Caco-2 (cell line): ENCODE results near the gene SH3TC1. TPM values are rescaled to one million over a fixed set of nuclear protein-coding genes. Genes with fewer than 3 reads are reported as not detected.

Source experiments
- BruUV-seq: library from RNA; stranded (reverse); fragments of 400-500 nt; replicated peaks from 2 replicates; lab custom pipeline; 2021; lab: Mats Ljungman, UMichigan
- CTCF ChIA-PET: fragments of 300-600 bp; sonication (Branson Sonifier 250); formaldehyde crosslinking; loops from one replicate; lab custom pipeline; 2022; ENCODE audit warnings: antibody characterized with exemption; lab: Charles Lee
- POLR2A ChIA-PET: fragments of 300-600 bp; sonication (Branson Sonifier 250); formaldehyde crosslinking; loops from one replicate; lab custom pipeline; 2022; ENCODE audit warnings: antibody characterized with exemption; lab: Charles Lee
- DNase-seq, 2 experiments: peaks; one replicate each; pipeline versions ENCODE4 v3.0.0 to v3.0.0-alpha.2; 2020 to 2022
- H3K27me3 ChIP-seq: replicated peaks from 2 replicates; pipeline ENCODE4 v1.6.0; 2011; ENCODE audit warnings: low read length; ENCODE audit not compliant: control insufficient read depth, insufficient read depth
- H3K36me3 ChIP-seq: 2 replicates; pipeline ENCODE4 v1.5.1; 2011; ENCODE audit warnings: low read length; ENCODE audit not compliant: control insufficient read depth, insufficient read depth
- H3K4me1 ChIP-seq: fragments of 250-450 bp; sonication (Bioruptor Pico); 2 replicates; pipeline ENCODE4 v1.5.1; 2020; ENCODE audit warnings: mild to moderate bottlenecking
- H3K4me3 ChIP-seq: 2 replicates; pipeline ENCODE4 v1.5.1; 2011; ENCODE audit warnings: low read depth, mild to moderate bottlenecking, control low read depth, low read length
- H3K9me3 ChIP-seq: fragments of 250-450 bp; sonication (Bioruptor Pico); 2 replicates; pipeline ENCODE4 v1.5.1; 2020; ENCODE audit warnings: mild to moderate bottlenecking, moderate library complexity
- H3K27ac Mint-ChIP-seq: one replicate; pipeline ENCODE4 v1.8.0; 2022; ENCODE audit warnings: mixed read lengths; ENCODE audit not compliant: unreplicated experiment
- H3K27me3 Mint-ChIP-seq: one replicate; pipeline ENCODE4 v1.8.0; 2022; ENCODE audit warnings: mixed read lengths; ENCODE audit not compliant: insufficient read depth, unreplicated experiment
- H3K36me3 Mint-ChIP-seq: one replicate; pipeline ENCODE4 v1.8.0; 2022; ENCODE audit warnings: mild to moderate bottlenecking, mixed read lengths; ENCODE audit not compliant: insufficient read depth, unreplicated experiment
- H3K4me1 Mint-ChIP-seq: one replicate; pipeline ENCODE4 v1.8.0; 2022; ENCODE audit warnings: low read depth, mixed read lengths; ENCODE audit not compliant: unreplicated experiment
- H3K4me3 Mint-ChIP-seq: one replicate; pipeline ENCODE4 v1.8.0; 2022; ENCODE audit warnings: mild to moderate bottlenecking, moderate library complexity, mixed read lengths; ENCODE audit not compliant: unreplicated experiment
- H3K9me3 Mint-ChIP-seq: one replicate; pipeline ENCODE4 v1.8.0; 2022; ENCODE audit warnings: mixed read lengths; ENCODE audit not compliant: unreplicated experiment
- intact Hi-C: fragments of 100-400 bp; cut with micrococcal nuclease; formaldehyde crosslinking; loops from one replicate; pipeline ENCODE4 v1.10.0; 2022; ENCODE audit not compliant: unreplicated experiment
- total RNA-seq: library from RNA; stranded (reverse); gene quantifications from 2 replicates; pipeline ENCODE4 v1.2.3, GENCODE V29; 2022
- TF ChIP-seq, protein P1 (sequence below), 2 experiments: fragments of 200-600 bp in 1 of 2; IDR thresholded peaks; 1 replicate in 1 of 2; 2 replicates in 1 of 2; pipeline versions ENCODE4 v1.5.1 to v1.8.0; 2011 to 2022; ENCODE audit warnings: antibody characterized with exemption in 1 of 2, control low read depth in 1 of 2, inconsistent platforms in 1 of 2, low read depth in 1 of 2, low read length in 1 of 2, mild to moderate bottlenecking in 1 of 2, moderate library complexity in 1 of 2; ENCODE audit not compliant: insufficient read depth in 1 of 2, severe bottlenecking in 1 of 2, unreplicated experiment in 1 of 2

The SH3TC1 gene
- total RNA-seq, 1 experiment from 2014 or later: 18.6 TPM

DNA sequence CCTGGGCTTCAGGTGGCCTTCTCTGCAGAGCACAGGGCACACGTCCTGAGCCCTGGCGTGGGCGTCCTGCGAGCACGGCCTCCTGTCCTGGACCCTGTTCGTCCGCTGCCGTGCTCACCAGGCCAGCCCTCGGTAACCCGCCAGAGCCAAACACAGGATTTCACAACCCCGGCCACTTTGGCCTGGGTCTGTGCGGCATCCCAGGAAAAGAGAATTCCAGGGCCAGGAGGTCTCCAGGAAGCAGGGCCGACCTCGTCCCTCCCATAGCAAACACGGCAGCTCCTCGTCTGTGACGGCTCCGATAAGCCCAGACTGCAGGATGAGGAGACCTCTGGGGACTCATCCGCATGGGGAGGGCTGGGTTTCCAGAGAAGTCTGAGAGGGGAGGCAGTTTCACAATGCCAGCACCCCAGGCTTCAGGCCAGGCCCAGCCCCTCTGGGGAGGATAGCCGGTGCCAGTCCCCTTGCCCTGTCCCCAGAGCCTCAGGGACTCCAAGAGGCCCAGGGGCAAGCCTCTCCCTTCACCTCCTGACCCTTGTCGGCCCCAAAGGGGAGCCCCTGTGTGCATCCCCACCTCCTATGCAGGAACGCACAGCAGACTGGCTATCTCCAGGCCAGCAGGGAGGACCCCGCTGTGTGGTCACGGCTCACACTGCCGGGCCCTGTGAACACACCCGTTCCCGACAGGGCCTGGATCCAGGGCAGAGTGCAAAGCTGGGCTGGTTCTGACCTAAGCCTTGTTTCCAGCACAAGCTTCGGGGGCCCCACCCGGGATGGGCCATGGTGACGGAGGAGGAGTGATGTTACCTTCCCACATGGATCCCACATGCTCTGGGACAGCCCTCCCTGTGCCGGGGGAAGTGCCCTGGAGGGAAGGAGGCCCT, 48.2 kb downstream of the SH3TC1 start:
- Mint-ChIP-seq H3K4me3 (no peak overlapping the region), H3K9me3 (no peaks in the 10 kb centered on the region), H3K4me1 (no peaks in the 10 kb centered on the region), H3K36me3 (no peaks in the 10 kb centered on the region), H3K27ac (no peak overlapping the region), H3K27me3 (no peaks in the 10 kb centered on the region)
- TF ChIP-seq, protein P1, sequence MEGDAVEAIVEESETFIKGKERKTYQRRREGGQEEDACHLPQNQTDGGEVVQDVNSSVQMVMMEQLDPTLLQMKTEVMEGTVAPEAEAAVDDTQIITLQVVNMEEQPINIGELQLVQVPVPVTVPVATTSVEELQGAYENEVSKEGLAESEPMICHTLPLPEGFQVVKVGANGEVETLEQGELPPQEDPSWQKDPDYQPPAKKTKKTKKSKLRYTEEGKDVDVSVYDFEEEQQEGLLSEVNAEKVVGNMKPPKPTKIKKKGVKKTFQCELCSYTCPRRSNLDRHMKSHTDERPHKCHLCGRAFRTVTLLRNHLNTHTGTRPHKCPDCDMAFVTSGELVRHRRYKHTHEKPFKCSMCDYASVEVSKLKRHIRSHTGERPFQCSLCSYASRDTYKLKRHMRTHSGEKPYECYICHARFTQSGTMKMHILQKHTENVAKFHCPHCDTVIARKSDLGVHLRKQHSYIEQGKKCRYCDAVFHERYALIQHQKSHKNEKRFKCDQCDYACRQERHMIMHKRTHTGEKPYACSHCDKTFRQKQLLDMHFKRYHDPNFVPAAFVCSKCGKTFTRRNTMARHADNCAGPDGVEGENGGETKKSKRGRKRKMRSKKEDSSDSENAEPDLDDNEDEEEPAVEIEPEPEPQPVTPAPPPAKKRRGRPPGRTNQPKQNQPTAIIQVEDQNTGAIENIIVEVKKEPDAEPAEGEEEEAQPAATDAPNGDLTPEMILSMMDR (IDR thresholded peaks at IDR 0.05; ENCODE audit: insufficient read depth in 1 of 2, low read depth in 1 of 2, low read length in 1 of 2, severe bottlenecking in 1 of 2, unreplicated experiment in 1 of 2): no peak
- H3K9me3 ChIP-seq: no peaks in the 10 kb centered on the region
- DNase-seq: no peak
- intact Hi-C loops: no loop called here
- POLR2A ChIA-PET: interaction anchor here (0.5 kb wide), 1 partner anchor 522 kb away, joined by 3 read pairs; no protein-coding TSS in a partner anchor
- peaks cover 11% of the 10 kb centered on the region for H3K4me1 ChIP-seq
- CTCF ChIA-PET: no interaction called here
- H3K27me3 ChIP-seq: no peaks in the 10 kb centered on the region
- H3K36me3 ChIP-seq: no peaks in the 10 kb centered on the region
- no peak overlapping the region for H3K4me3 ChIP-seq
- no TSS peak for BruUV-seq

DNA sequence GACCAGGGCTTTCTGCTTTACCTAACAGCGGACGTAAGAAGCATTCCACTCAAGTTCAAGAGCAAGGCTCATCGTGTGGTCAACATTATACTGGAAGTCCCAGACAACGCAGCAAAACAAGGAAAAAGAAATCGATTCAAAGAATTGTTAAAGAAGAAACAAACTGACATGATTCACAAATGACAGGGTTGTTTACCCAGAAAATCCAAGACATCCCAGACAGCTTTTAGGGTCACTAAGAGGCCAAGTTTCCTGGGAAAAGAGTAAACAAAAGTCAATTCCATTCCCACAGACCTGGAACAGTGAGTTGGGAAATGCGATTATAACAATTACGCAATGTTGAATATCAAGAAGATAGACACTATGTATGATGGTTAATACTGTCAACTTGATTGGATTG, 49.0 kb downstream of the SH3TC1 start:
- DNase-seq: no peak
- H3K9me3 Mint-ChIP-seq: no peaks in the 10 kb centered on the region
- H3K4me3 Mint-ChIP-seq: no peak overlapping the region
- ChIA-PET POLR2A (no interaction called here), CTCF (no interaction called here)
- TF ChIP-seq, protein P1 (IDR thresholded peaks at IDR 0.05; ENCODE audit: insufficient read depth in 1 of 2, low read depth in 1 of 2, low read length in 1 of 2, severe bottlenecking in 1 of 2, unreplicated experiment in 1 of 2): no peak
- Histone ChIP-seq H3K9me3 (no peaks in the 10 kb centered on the region), H3K27me3 (no peaks in the 10 kb centered on the region), H3K36me3 (no peaks in the 10 kb centered on the region), H3K4me1 (peaks cover 3% of the 10 kb centered on the region), H3K4me3 (no peak overlapping the region)
- no TSS peak for BruUV-seq
- intact Hi-C loops: no loop called here
- H3K27me3 Mint-ChIP-seq: no peaks in the 10 kb centered on the region
- no peaks in the 10 kb centered on the region for H3K4me1 Mint-ChIP-seq
- H3K27ac Mint-ChIP-seq: no peak overlapping the region
- no peaks in the 10 kb centered on the region for H3K36me3 Mint-ChIP-seq

DNA sequence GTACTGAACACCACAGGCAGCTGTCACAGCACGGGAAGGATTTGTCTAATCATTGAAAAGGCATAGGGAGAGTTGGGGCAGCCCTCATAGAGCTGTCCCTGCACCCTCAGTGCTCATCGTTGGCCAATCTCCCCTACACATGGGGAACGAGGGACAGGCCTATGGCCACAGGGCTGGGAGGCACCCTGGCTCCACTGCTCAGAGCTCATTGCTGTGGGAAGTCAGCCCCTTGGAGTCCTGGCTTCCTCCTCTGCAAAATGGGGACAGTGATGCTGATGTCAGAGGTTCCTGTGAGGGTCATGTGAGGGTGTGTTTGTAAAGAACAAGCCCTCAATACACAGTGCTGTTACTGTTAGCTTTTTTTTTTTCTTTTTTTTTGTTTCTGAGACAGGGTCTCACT, 51.1 kb downstream of the SH3TC1 start:
- no peaks in the 10 kb centered on the region for H3K4me1 ChIP-seq
- CTCF ChIA-PET: no interaction called here
- Mint-ChIP-seq H3K27me3 (no peaks in the 10 kb centered on the region), H3K4me3 (no peak overlapping the region), H3K4me1 (no peaks in the 10 kb centered on the region), H3K9me3 (no peaks in the 10 kb centered on the region), H3K27ac (no peak overlapping the region), H3K36me3 (no peaks in the 10 kb centered on the region)
- TF ChIP-seq, protein P1 (IDR thresholded peaks at IDR 0.05; ENCODE audit: insufficient read depth in 1 of 2, low read depth in 1 of 2, low read length in 1 of 2, severe bottlenecking in 1 of 2, unreplicated experiment in 1 of 2): no peak
- H3K27me3 ChIP-seq: no peaks in the 10 kb centered on the region
- no peak overlapping the region for H3K4me3 ChIP-seq
- BruUV-seq: no TSS peak
- intact Hi-C loops: no loop called here
- POLR2A ChIA-PET: no interaction called here
- DNase-seq: no peak
- no peaks in the 10 kb centered on the region for H3K36me3 ChIP-seq
- no peaks in the 10 kb centered on the region for H3K9me3 ChIP-seq
